ENCODE data around the gene TSN. TPM values are rescaled to one million over a fixed set of nuclear protein-coding genes. Genes with fewer than 3 reads are reported as not detected.
"Not testable (repeated sequence)": the region's sequence is repeated elsewhere in the genome, so short reads cannot be mapped to it uniquely, and the experiment has no call there.

Gene TSN
- total and polyA plus RNA-seq, 11 donors, result 17.2 to 58.8 (median 43.8) TPM

DNA sequence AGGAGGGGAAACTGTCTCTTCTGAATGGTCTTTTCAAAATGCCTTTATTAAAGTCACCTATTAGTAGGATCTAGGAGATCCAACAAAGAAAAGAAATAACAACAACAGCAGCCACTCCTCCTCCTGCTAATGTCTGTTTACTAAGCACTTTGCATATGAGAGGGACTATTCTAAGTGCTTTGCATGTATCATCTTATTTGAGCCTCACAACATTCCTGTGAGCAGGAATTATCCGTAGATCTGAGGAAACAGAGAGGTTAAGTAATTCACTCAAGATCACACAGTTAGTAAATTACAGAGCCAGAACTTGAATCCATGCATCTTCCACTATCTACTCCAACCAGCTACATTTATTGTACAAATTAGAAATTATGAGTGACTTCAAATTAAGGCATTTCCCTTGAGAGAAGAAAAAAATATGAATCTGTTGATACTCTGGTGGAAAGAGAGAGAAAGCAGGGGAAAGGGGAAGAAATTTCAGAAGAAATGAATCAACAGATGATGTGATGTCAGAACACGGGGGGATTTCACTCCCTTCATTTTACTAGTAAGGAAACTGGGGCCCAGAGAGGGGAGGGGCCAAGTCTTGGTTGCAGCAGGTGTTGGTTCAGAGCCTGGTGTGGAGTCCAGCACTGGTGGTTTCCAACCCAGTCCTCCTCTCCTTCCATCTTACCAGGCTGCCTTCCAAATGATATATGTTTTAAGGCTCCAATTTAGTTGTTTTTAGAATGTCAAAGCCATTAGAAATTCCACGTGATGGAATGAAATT, 49.7 kb downstream of the TSN start:
- DNase-seq (no peak), ATAC-seq (no peak)
- Histone ChIP-seq H3K4me1 (no peaks in the 10 kb centered on the region), H3K27me3 (no peaks in the 10 kb centered on the region), H3K27ac (no peak overlapping the region), H3K36me3 (no peaks in the 10 kb centered on the region), H3K4me3 (no peak overlapping the region), H3K9me3 (peaks cover 0 to 22% (median 11%) of the 10 kb centered on the region in 12 donors)
- WGBS, 4 donors, result 76 to 88% (median 84%) methylated on average over 3 of the region's 3 CpGs
- TF ChIP-seq, protein P1, sequence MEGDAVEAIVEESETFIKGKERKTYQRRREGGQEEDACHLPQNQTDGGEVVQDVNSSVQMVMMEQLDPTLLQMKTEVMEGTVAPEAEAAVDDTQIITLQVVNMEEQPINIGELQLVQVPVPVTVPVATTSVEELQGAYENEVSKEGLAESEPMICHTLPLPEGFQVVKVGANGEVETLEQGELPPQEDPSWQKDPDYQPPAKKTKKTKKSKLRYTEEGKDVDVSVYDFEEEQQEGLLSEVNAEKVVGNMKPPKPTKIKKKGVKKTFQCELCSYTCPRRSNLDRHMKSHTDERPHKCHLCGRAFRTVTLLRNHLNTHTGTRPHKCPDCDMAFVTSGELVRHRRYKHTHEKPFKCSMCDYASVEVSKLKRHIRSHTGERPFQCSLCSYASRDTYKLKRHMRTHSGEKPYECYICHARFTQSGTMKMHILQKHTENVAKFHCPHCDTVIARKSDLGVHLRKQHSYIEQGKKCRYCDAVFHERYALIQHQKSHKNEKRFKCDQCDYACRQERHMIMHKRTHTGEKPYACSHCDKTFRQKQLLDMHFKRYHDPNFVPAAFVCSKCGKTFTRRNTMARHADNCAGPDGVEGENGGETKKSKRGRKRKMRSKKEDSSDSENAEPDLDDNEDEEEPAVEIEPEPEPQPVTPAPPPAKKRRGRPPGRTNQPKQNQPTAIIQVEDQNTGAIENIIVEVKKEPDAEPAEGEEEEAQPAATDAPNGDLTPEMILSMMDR (IDR thresholded peaks at IDR 0.05), result no peak
- TF ChIP-seq POLR2A (IDR thresholded peaks at IDR 0.05), result no peak
- intact Hi-C loops (cut with DNase I), result no loop called here

DNA sequence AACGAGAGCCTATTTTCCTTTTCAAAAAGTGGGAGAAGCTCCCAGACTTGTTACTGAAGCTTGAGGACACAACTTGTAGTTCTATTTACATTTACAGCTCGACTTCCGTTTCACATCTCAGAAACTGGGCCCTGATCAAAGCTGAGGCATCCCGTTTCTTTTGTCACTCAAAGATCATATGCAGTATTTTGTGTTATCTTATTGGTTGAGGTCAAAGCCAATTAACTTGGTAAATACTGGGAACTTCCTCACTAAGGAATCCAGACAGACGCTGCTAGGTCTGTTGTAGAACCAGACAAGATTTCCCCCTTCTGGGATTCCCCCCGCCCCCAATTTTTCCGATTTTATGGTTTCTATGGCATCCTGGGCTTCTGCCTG, 50.3 kb downstream of the TSN start:
- no peaks in the 10 kb centered on the region for H3K27me3 ChIP-seq
- H3K9me3 ChIP-seq, result peaks cover 0 to 21% (median 11%) of the 10 kb centered on the region in 12 donors
- H3K27ac ChIP-seq, result no peak overlapping the region
- DNase-seq, result no peak
- H3K36me3 ChIP-seq, result no peaks in the 10 kb centered on the region
- no peak for ATAC-seq
- TF ChIP-seq, protein P1 (IDR thresholded peaks at IDR 0.05), result no peak
- TF ChIP-seq POLR2A (IDR thresholded peaks at IDR 0.05), result no peak
- WGBS, 4 donors, result 72 to 84% (median 78%) methylated on average over 6 to 7 of the region's 7 CpGs
- H3K4me1 ChIP-seq, result peaks cover 0 to under 1% (median 0%) of the 10 kb centered on the region in 12 donors
- no peak overlapping the region for H3K4me3 ChIP-seq
- intact Hi-C loops (cut with DNase I), result no loop called here

DNA sequence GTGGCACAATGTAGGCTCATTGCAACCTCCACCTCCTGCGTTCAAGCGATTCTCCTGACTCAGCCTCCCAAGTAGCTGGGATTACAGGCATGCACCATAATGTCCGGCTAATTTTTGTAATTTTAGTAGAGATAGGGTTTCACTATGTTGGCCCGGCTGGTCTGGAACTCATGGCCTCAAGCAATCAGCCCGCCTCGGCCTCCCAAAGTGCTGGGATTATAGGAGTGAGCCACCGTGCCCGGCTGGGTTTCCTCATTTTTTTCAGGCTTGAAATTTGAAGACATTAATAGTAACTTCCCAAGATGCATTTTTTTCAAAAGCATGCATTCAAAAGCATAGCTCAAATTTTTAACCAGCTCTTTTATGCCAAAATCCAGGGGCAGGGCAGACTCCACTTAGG, 52.3 kb downstream of the TSN start:
- ATAC-seq; intact Hi-C loops (cut with DNase I); H3K27me3 ChIP-seq; H3K27ac ChIP-seq; H3K36me3 ChIP-seq; H3K9me3 ChIP-seq; H3K4me1 ChIP-seq; DNase-seq; H3K4me3 ChIP-seq: not testable (repeated sequence)
- 90 to 94% (median 93%) methylated on average over 8 of the region's 8 CpGs for WGBS, 4 donors

DNA sequence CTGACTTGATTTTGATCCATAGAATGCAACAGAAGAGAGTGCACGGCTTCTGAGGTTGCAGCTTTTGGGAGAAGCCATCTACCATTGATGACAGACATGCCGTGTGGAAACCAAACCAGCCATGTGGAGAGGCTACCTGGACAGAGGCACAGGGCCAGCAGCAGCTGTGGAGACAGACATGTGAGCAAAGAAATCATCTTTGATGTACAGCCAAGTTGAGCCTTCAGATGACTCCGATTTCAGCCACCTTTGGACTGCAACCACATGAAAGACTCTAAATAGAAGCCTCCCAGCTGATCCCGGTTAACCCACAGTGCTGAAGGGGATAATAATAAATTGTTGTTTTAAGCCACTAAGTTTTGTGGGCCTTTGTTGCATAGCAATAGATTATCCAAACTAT, 54.2 kb downstream of the TSN start:
- Histone ChIP-seq H3K4me1 (peaks cover 0 to 8% (median 0%) of the 10 kb centered on the region in 12 donors), H3K27ac (no peak overlapping the region), H3K4me3 (no peak overlapping the region), H3K9me3 (no peaks in the 10 kb centered on the region), H3K36me3 (no peaks in the 10 kb centered on the region), H3K27me3 (no peaks in the 10 kb centered on the region)
- WGBS, 4 donors, result 56 to 72% (median 60%) methylated on average over 4 of the region's 4 CpGs
- intact Hi-C loops (cut with DNase I), result no loop called here
- DNase-seq, result no peak
- no peak for TF ChIP-seq POLR2A (IDR thresholded peaks at IDR 0.05)
- TF ChIP-seq, protein P1 (IDR thresholded peaks at IDR 0.05), result no peak
- no peak for ATAC-seq
